ENCODE measurements around the gene PAPOLB. TPM values are rescaled to one million over a fixed set of nuclear protein-coding genes. Genes with fewer than 3 reads are reported as not detected.

The PAPOLB gene
- total and polyA plus RNA-seq, 7 donors, result 0.01 to 0.11 TPM; not detected in 5

GRCh38 chr7:4856336-4857057 is 5.3 kb downstream of the PAPOLB start:
- WGBS, 3 donors, result 84 to 85% (median 85%) methylated on average over 10 of the region's 10 CpGs
- no peak for ATAC-seq
- no peak for TF ChIP-seq CTCF (IDR thresholded peaks at IDR 0.05)
- no peak for DNase-seq
- Histone ChIP-seq H3K36me3 (ENCODE audit: insufficient read depth in 1 of 2, low read depth in 1 of 2) (no peaks in the 10 kb centered on the region), H3K4me3 (no peak overlapping the region), H3K9me3 (no peaks in the 10 kb centered on the region), H3K27ac (no peak overlapping the region), H3K4me1 (no peaks in the 10 kb centered on the region), H3K27me3 (ENCODE audit: insufficient read depth in 3 of 3, low read length in 2 of 3) (peaks cover 0 to 2% (median under 1%) of the 10 kb centered on the region in 3 donors)
- intact Hi-C loops (cut with DNase I), result no loop called here

- H3K36me3 ChIP-seq (ENCODE audit: insufficient read depth in 1 of 2, low read depth in 1 of 2), result no peaks in the 10 kb centered on the region
- 73 to 78% (median 74%) methylated on average over 6 of the region's 6 CpGs for WGBS, 3 donors
- H3K4me1 ChIP-seq, result no peaks in the 10 kb centered on the region
- H3K27me3 ChIP-seq (ENCODE audit: insufficient read depth in 3 of 3, low read length in 2 of 3), result no peaks in the 10 kb centered on the region
- DNase-seq (no peak), ATAC-seq (no peak)
- intact Hi-C loops (cut with DNase I), result no loop called here
- no peak overlapping the region for H3K27ac ChIP-seq
- no peak overlapping the region for H3K4me3 ChIP-seq
- no peak for TF ChIP-seq CTCF (IDR thresholded peaks at IDR 0.05)
- no peaks in the 10 kb centered on the region for H3K9me3 ChIP-seq
Measured at GRCh38 chr7:4854916-4855315, 6.9 kb downstream of the PAPOLB start.

GRCh38 chr7:4851459-4852422 is 10.1 kb downstream of the PAPOLB start:
- Histone ChIP-seq H3K27ac (no peak overlapping the region), H3K27me3 (ENCODE audit: insufficient read depth in 3 of 3, low read length in 2 of 3) (peaks cover 0 to 2% (median 0%) of the 10 kb centered on the region in 3 donors), H3K4me3 (no peak overlapping the region), H3K9me3 (no peaks in the 10 kb centered on the region), H3K36me3 (ENCODE audit: insufficient read depth in 1 of 2, low read depth in 1 of 2) (no peaks in the 10 kb centered on the region), H3K4me1 (no peaks in the 10 kb centered on the region)
- no peak for TF ChIP-seq CTCF (IDR thresholded peaks at IDR 0.05)
- DNase-seq (no peak), ATAC-seq (no peak)
- 79 to 81% (median 79%) methylated on average over 6 of the region's 6 CpGs for WGBS, 3 donors
- intact Hi-C loops (cut with DNase I), result no loop called here

- H3K4me3 ChIP-seq, result no peak overlapping the region
- WGBS, 3 donors, result 88 to 92% (median 90%) methylated on average over 8 of the region's 8 CpGs
- intact Hi-C loops (cut with DNase I), result no loop called here
- no peak for ATAC-seq
- peaks cover 0 to 2% (median 0%) of the 10 kb centered on the region in 3 donors for H3K27me3 ChIP-seq (ENCODE audit: insufficient read depth in 3 of 3, low read length in 2 of 3)
- no peak for DNase-seq
- no peak for TF ChIP-seq CTCF (IDR thresholded peaks at IDR 0.05)
- no peaks in the 10 kb centered on the region for H3K9me3 ChIP-seq
- no peak overlapping the region for H3K27ac ChIP-seq
- H3K4me1 ChIP-seq, result no peaks in the 10 kb centered on the region
- no peaks in the 10 kb centered on the region for H3K36me3 ChIP-seq (ENCODE audit: insufficient read depth in 1 of 2, low read depth in 1 of 2)
Measured at GRCh38 chr7:4850262-4850795, 11.5 kb downstream of the PAPOLB start.
